Renal pelvis (tissue), 4 donors: ENCODE measurements around the gene KLK12. TPM values are rescaled to one million over a fixed set of nuclear protein-coding genes. Genes with fewer than 3 reads are reported as not detected.
"Not testable (repeated sequence)": the region's sequence is repeated elsewhere in the genome, so short reads cannot be mapped to it uniquely, and the experiment has no call there.

Experiments used
- DNase-seq: peaks from one replicate; pipeline ENCODE4 v3.0.0-alpha.2; 2013
- polyA plus RNA-seq, 3 donors: library from polyadenylated mRNA; unstranded; fragments of 120-200 nt; gene quantifications; one replicate each; pipeline ENCODE4 v1.2.1, GENCODE V29; 2013; ENCODE audit not compliant: insufficient read length in 3 of 3

The KLK12 gene
- polyA plus RNA-seq, 3 donors, result not detected

- DNase-seq, result no peak
Observed at GRCh38 chr19:51016798-51017683, 17.8 kb downstream of the KLK12 start.

- DNase-seq, result no peak
Observed at GRCh38 chr19:51015691-51016267, 19.0 kb downstream of the KLK12 start.

GRCh38 chr19:51014242-51014641, 20.6 kb downstream of the KLK12 start:
- DNase-seq, result no peak

- DNase-seq, result no peak
Observed at GRCh38 chr19:51012661-51013190, 22.1 kb downstream of the KLK12 start.

- no peak for DNase-seq
Observed at GRCh38 chr19:51010066-51010795, 24.6 kb downstream of the KLK12 start.

GRCh38 chr19:51009061-51009891, 25.5 kb downstream of the KLK12 start:
- DNase-seq, result no peak

- DNase-seq, result no peak
Observed at GRCh38 chr19:51007488-51007887, 27.3 kb downstream of the KLK12 start.

GRCh38 chr19:51006406-51006805, 28.4 kb downstream of the KLK12 start:
- no peak for DNase-seq

GRCh38 chr19:51005248-51005647, 29.6 kb downstream of the KLK12 start:
- DNase-seq, result no peak

GRCh38 chr19:51003316-51003715, 31.5 kb downstream of the KLK12 start:
- DNase-seq, result no peak

GRCh38 chr19:51002542-51003311, 32.1 kb downstream of the KLK12 start:
- DNase-seq, result peak; percentile 54

- peak; percentile 71 for DNase-seq
Observed at GRCh38 chr19:51002089-51002532, 32.7 kb downstream of the KLK12 start.

GRCh38 chr19:51001515-51001914, 33.3 kb downstream of the KLK12 start, which contains the start of gene KLK8:
Gene KLK8, minus strand, starts transcription at chr19:51001604. Its CDS starts 437 bp downstream, at chr19:51001167.
- no peak for DNase-seq

GRCh38 chr19:51000981-51001380, 33.8 kb downstream of the KLK12 start:
- no peak for DNase-seq

- no peak for DNase-seq
Observed at GRCh38 chr19:51000426-51000825, 34.4 kb downstream of the KLK12 start.

GRCh38 chr19:50998686-50999085, 36.1 kb downstream of the KLK12 start:
- DNase-seq, result no peak

- DNase-seq, result no peak
Observed at GRCh38 chr19:50998061-50998460, 36.7 kb downstream of the KLK12 start.

GRCh38 chr19:50994129-50994528, 40.7 kb downstream of the KLK12 start:
- DNase-seq, result no peak

GRCh38 chr19:50992666-50993035, 42.2 kb downstream of the KLK12 start:
- no peak for DNase-seq

- not testable (repeated sequence) for DNase-seq
Observed at GRCh38 chr19:50984416-50984815, 50.4 kb downstream of the KLK12 start.
